H1 (cell line): ENCODE results near the gene AHCY. TPM values are rescaled to one million over a fixed set of nuclear protein-coding genes. Genes with fewer than 3 reads are reported as not detected.

Source experiments
- CHD7 ChIP-seq: fragments of 300-600 bp; sonication (generic); IDR thresholded peaks from 2 replicates; pipeline ENCODE4 v1.7.1; 2012; ENCODE audit warnings: low read length, moderate library complexity, mild to moderate bottlenecking, inconsistent platforms; ENCODE audit not compliant: insufficient replicate concordance
- SIRT6 ChIP-seq: IDR thresholded peaks from one replicate; pipeline ENCODE4 v1.7.1; 2012; ENCODE audit warnings: low read length, inconsistent platforms
- SIX5 ChIP-seq: IDR thresholded peaks from 2 replicates; pipeline ENCODE4 v1.6.1; 2011; ENCODE audit warnings: mild to moderate bottlenecking, low read depth, low read length
- polyA plus RNA-seq, 7 experiments: library from polyadenylated mRNA; depleted of rRNA in 3 of 7; stranded (reverse) in 5 of 7; unstranded in 2 of 7; fragments of >200 nt in 5 of 7; fragments of 200-250 nt in 2 of 7; gene quantifications; 1 replicate in 5 of 7; 2 replicates in 1 of 7; 4 replicates in 1 of 7; pipeline versions ENCODE4 v1.2.1 to v1.2.3, GENCODE V29; 2011 to 2013; ENCODE audit warnings: missing spikeins in 2 of 7, mixed read lengths in 2 of 7
- total RNA-seq: library from RNA; stranded (reverse); fragmentation: NEBNext Ultra II Directional; extraction: Animal tissue kit (Norgen Biotek cat#: 25700); gene quantifications from 2 replicates; pipeline ENCODE4 v1.2.1, GENCODE V29; 2021

Gene AHCY
- total and polyA plus RNA-seq, 2 of the 8 experiments (the other 6 are each of a cell fraction or from before 2014, with no cell fraction given): 404 to 638 TPM

GRCh38 chr20:34254979-34255378, 48.2 kb downstream of the AHCY start (continued):
- TF ChIP-seq CHD7 (no peak), SIX5 (no peak), SIRT6 (no peak)
